K562 (cell line): ENCODE measurements around the gene CTXN1. TPM values are rescaled to one million over a fixed set of nuclear protein-coding genes. Genes with fewer than 3 reads are reported as not detected.

Source experiments
- CREB1 ChIP-seq, 2 experiments: sonication (generic) in 1 of 2; formaldehyde crosslinking in 1 of 2; IDR thresholded peaks; 2 replicates each; pipeline versions ENCODE4 v1.6.1 to v1.8.0; 2012 to 2022; ENCODE audit warnings: inconsistent platforms in 1 of 2, mild to moderate bottlenecking in 1 of 2, missing genetic modification reagents in 1 of 2, moderate library complexity in 1 of 2
- DNMT1 ChIP-seq: fragments of 450-650 bp; IDR thresholded peaks from 2 replicates; pipeline ENCODE4 v1.6.1; 2016; ENCODE audit warnings: antibody characterized with exemption, mild to moderate bottlenecking
- ELF4 ChIP-seq: fragments of 450-650 bp; formaldehyde crosslinking; IDR thresholded peaks from 2 replicates; pipeline ENCODE4 v1.4.0; 2022; ENCODE audit warnings: missing genetic modification characterization
- ETV1 ChIP-seq: fragments of 450-650 bp; conservative IDR thresholded peaks from 2 replicates; pipeline ENCODE4 v1.6.1; 2016; ENCODE audit warnings: missing genetic modification characterization, control low read depth, low read depth, missing compliant biosample characterization
- POLR2G ChIP-seq: fragments of 200-400 bp; formaldehyde crosslinking; IDR thresholded peaks from 2 replicates; pipeline ENCODE4 v1.6.1; 2017; ENCODE audit warnings: low read depth, mild to moderate bottlenecking, antibody characterized with exemption, low read length, moderate library complexity
- SIRT6 ChIP-seq: IDR thresholded peaks from one replicate; pipeline ENCODE4 v1.6.1; 2012; ENCODE audit warnings: low read depth, mild to moderate bottlenecking, control low read depth, inconsistent platforms, low read length, moderate library complexity
- TAF15 ChIP-seq: fragments of 200-400 bp; formaldehyde crosslinking; IDR thresholded peaks from 2 replicates; pipeline ENCODE4 v1.6.1; 2017; ENCODE audit warnings: mild to moderate bottlenecking, low read depth, low read length, moderate library complexity
- ZNF695 ChIP-seq: fragments of 450-650 bp; formaldehyde crosslinking; IDR thresholded peaks from 2 replicates; pipeline ENCODE4 v1.4.0; 2020; ENCODE audit warnings: mild to moderate bottlenecking, moderate library complexity
- polyA plus RNA-seq, 8 experiments: library from polyadenylated mRNA; depleted of rRNA in 4 of 8; stranded (reverse) in 5 of 8; unstranded in 3 of 8; fragments of >200 nt; fragmentation: Nextera tagmentation in 2 of 8; fragmentation: Illumina TruSeq in 1 of 8; extraction: Ambion mirVana in 2 of 8; extraction: Trizol in 1 of 8; gene quantifications; 2 replicates each; pipeline versions ENCODE4 v1.2.1 to v1.2.3, GENCODE V29; 2011 to 2014; ENCODE audit warnings: inconsistent platforms in 1 of 8, missing spikeins in 1 of 8
- total RNA-seq, 7 experiments: library from RNA; depleted of rRNA in 6 of 7; stranded (reverse); fragments of >200 nt in 6 of 7; fragmentation: Illumina TruSeq in 2 of 7; extraction: Trizol in 2 of 7; gene quantifications; 2 replicates each; pipeline versions ENCODE4 v1.2.1 to v1.2.3, GENCODE V29; 2011 to 2021; ENCODE audit warnings: low replicate concordance in 1 of 7
- TF ChIP-seq, protein P1 (sequence below): fragments of 200-600 bp; sonication (generic); IDR thresholded peaks from one replicate; pipeline ENCODE4 v1.6.1; 2012; ENCODE audit warnings: mild to moderate bottlenecking, low read depth, low read length, inconsistent platforms
- TF ChIP-seq, protein P2 (sequence below): sonication (generic); formaldehyde crosslinking; IDR thresholded peaks from 2 replicates; pipeline ENCODE4 v1.8.1; 2023; ENCODE audit warnings: missing genetic modification reagents, mild to moderate bottlenecking, borderline replicate concordance

Gene CTXN1
- total and polyA plus RNA-seq, 9 of the 15 experiments (the other 6 are each of a cell fraction or from before 2014, with no cell fraction given): 0.15 to 37.4 (median 1.8) TPM; not detected in 2

DNA sequence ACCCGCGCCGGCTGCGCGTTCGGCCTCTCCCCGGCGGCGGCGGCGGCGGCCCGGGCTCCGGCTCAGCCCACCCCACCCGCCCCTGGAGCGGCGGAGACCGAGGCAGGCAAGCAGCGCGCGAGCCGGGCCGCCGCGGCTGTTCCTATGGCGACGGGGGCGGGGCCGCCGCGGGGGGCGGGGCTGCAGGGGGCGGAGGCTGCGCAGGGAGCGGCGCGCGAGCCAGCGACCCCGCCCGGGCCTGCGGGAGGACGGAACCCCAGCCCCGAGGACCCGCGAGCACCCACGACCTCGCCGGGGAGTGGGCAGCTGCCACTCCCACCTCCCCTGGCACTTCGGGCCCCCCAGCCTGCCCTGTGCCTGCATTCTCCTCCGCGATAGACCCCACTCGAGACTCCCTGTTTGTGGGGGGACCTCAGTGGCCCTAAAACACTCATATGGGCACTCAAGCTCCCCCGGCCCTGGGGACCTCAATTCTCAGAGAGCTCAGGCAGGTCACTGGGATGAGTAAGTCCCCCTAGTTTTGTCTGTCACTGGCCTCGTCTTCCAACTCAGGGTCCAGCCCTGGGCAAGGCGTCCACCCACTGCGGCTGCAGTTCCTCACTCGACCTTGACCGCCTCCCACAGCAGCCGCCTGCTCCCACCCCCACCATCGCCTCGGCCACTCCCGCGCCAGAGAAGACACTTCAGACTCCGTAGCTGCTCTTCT lies at the start of gene CTXN1 (continued):
- TF ChIP-seq, protein P1, sequence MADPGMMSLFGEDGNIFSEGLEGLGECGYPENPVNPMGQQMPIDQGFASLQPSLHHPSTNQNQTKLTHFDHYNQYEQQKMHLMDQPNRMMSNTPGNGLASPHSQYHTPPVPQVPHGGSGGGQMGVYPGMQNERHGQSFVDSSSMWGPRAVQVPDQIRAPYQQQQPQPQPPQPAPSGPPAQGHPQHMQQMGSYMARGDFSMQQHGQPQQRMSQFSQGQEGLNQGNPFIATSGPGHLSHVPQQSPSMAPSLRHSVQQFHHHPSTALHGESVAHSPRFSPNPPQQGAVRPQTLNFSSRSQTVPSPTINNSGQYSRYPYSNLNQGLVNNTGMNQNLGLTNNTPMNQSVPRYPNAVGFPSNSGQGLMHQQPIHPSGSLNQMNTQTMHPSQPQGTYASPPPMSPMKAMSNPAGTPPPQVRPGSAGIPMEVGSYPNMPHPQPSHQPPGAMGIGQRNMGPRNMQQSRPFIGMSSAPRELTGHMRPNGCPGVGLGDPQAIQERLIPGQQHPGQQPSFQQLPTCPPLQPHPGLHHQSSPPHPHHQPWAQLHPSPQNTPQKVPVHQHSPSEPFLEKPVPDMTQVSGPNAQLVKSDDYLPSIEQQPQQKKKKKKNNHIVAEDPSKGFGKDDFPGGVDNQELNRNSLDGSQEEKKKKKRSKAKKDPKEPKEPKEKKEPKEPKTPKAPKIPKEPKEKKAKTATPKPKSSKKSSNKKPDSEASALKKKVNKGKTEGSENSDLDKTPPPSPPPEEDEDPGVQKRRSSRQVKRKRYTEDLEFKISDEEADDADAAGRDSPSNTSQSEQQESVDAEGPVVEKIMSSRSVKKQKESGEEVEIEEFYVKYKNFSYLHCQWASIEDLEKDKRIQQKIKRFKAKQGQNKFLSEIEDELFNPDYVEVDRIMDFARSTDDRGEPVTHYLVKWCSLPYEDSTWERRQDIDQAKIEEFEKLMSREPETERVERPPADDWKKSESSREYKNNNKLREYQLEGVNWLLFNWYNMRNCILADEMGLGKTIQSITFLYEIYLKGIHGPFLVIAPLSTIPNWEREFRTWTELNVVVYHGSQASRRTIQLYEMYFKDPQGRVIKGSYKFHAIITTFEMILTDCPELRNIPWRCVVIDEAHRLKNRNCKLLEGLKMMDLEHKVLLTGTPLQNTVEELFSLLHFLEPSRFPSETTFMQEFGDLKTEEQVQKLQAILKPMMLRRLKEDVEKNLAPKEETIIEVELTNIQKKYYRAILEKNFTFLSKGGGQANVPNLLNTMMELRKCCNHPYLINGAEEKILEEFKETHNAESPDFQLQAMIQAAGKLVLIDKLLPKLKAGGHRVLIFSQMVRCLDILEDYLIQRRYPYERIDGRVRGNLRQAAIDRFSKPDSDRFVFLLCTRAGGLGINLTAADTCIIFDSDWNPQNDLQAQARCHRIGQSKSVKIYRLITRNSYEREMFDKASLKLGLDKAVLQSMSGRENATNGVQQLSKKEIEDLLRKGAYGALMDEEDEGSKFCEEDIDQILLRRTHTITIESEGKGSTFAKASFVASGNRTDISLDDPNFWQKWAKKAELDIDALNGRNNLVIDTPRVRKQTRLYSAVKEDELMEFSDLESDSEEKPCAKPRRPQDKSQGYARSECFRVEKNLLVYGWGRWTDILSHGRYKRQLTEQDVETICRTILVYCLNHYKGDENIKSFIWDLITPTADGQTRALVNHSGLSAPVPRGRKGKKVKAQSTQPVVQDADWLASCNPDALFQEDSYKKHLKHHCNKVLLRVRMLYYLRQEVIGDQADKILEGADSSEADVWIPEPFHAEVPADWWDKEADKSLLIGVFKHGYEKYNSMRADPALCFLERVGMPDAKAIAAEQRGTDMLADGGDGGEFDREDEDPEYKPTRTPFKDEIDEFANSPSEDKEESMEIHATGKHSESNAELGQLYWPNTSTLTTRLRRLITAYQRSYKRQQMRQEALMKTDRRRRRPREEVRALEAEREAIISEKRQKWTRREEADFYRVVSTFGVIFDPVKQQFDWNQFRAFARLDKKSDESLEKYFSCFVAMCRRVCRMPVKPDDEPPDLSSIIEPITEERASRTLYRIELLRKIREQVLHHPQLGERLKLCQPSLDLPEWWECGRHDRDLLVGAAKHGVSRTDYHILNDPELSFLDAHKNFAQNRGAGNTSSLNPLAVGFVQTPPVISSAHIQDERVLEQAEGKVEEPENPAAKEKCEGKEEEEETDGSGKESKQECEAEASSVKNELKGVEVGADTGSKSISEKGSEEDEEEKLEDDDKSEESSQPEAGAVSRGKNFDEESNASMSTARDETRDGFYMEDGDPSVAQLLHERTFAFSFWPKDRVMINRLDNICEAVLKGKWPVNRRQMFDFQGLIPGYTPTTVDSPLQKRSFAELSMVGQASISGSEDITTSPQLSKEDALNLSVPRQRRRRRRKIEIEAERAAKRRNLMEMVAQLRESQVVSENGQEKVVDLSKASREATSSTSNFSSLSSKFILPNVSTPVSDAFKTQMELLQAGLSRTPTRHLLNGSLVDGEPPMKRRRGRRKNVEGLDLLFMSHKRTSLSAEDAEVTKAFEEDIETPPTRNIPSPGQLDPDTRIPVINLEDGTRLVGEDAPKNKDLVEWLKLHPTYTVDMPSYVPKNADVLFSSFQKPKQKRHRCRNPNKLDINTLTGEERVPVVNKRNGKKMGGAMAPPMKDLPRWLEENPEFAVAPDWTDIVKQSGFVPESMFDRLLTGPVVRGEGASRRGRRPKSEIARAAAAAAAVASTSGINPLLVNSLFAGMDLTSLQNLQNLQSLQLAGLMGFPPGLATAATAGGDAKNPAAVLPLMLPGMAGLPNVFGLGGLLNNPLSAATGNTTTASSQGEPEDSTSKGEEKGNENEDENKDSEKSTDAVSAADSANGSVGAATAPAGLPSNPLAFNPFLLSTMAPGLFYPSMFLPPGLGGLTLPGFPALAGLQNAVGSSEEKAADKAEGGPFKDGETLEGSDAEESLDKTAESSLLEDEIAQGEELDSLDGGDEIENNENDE: no peak
- TF ChIP-seq ETV1: no peak
- no peak for TF ChIP-seq TAF15
- TF ChIP-seq POLR2G: peak; percentile 76
- TF ChIP-seq ZNF695: peak; percentile 75; the same call in 1 of the 2 replicates
- TF ChIP-seq SIRT6: peak; percentile 90
- TF ChIP-seq, protein P2, sequence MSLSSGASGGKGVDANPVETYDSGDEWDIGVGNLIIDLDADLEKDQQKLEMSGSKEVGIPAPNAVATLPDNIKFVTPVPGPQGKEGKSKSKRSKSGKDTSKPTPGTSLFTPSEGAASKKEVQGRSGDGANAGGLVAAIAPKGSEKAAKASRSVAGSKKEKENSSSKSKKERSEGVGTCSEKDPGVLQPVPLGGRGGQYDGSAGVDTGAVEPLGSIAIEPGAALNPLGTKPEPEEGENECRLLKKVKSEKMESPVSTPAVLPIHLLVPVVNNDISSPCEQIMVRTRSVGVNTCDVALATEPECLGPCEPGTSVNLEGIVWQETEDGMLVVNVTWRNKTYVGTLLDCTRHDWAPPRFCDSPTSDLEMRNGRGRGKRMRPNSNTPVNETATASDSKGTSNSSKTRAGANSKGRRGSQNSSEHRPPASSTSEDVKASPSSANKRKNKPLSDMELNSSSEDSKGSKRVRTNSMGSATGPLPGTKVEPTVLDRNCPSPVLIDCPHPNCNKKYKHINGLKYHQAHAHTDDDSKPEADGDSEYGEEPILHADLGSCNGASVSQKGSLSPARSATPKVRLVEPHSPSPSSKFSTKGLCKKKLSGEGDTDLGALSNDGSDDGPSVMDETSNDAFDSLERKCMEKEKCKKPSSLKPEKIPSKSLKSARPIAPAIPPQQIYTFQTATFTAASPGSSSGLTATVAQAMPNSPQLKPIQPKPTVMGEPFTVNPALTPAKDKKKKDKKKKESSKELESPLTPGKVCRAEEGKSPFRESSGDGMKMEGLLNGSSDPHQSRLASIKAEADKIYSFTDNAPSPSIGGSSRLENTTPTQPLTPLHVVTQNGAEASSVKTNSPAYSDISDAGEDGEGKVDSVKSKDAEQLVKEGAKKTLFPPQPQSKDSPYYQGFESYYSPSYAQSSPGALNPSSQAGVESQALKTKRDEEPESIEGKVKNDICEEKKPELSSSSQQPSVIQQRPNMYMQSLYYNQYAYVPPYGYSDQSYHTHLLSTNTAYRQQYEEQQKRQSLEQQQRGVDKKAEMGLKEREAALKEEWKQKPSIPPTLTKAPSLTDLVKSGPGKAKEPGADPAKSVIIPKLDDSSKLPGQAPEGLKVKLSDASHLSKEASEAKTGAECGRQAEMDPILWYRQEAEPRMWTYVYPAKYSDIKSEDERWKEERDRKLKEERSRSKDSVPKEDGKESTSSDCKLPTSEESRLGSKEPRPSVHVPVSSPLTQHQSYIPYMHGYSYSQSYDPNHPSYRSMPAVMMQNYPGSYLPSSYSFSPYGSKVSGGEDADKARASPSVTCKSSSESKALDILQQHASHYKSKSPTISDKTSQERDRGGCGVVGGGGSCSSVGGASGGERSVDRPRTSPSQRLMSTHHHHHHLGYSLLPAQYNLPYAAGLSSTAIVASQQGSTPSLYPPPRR: no peak
- peak; percentile 95 for TF ChIP-seq DNMT1
- no peak for TF ChIP-seq CREB1 (IDR thresholded peaks at IDR 0.05)
- peak; percentile 22; the same call in 1 of the 2 replicates for TF ChIP-seq CREB1 (CRISPR knock-in tag; IDR thresholded peaks at IDR 0.05)
- 0 out of 2 replicates have a peak, but pooled peaks have one; percentile 36 for TF ChIP-seq ELF4 (CRISPR knock-in tag)
